B cell (primary cell): ENCODE results near the gene SAMD4A. TPM values are rescaled to one million over a fixed set of nuclear protein-coding genes. Genes with fewer than 3 reads are reported as not detected.

Experiments
- ATAC-seq: fragments of 200-7000 bp; cut with Tn5 transposase; one replicate; pipeline ENCODE4 v1.10.0; 2021; ENCODE audit warnings: low read depth, mild to moderate bottlenecking, moderate number of reproducible peaks, moderate library complexity
- CTCF ChIA-PET: fragments of 350-600 bp; sonication (Branson Sonifier 250); formaldehyde crosslinking; loops from one replicate; lab custom pipeline; 2021; ENCODE audit warnings: antibody characterized with exemption, inconsistent platforms; lab: Charles Lee
- POLR2A ChIA-PET: fragments of 350-600 bp; sonication (Branson Sonifier 250); formaldehyde crosslinking; loops from one replicate; lab custom pipeline; 2021; ENCODE audit warnings: antibody characterized with exemption; lab: Charles Lee
- DNase-seq: peaks from one replicate; pipeline ENCODE4 v3.0.0; 2013
- H2AFZ ChIP-seq: 2 replicates; pipeline ENCODE4 v1.6.1; 2012; ENCODE audit warnings: mild to moderate bottlenecking, low read depth, low read length; ENCODE audit not compliant: insufficient read depth, poor library complexity, severe bottlenecking
- H3K27ac ChIP-seq, 2 donors: 1 replicate in 1 of 2; 2 replicates in 1 of 2; pipeline ENCODE4 v1.5.1; 2012 to 2013; ENCODE audit warnings: low read length in 2 of 2, mild to moderate bottlenecking in 2 of 2, moderate library complexity in 1 of 2
- H3K27me3 ChIP-seq, 4 experiments: fragments of 200-600 bp in 1 of 4; sonication (generic) in 1 of 4; replicated peaks in 1 of 4; 1 replicate in 2 of 4; 2 replicates in 2 of 4; pipeline versions ENCODE4 v1.6.1 to v1.7.0; 2013 to 2016; ENCODE audit warnings: low read length in 3 of 4, mild to moderate bottlenecking in 2 of 4, mixed read lengths in 1 of 4, moderate library complexity in 1 of 4; ENCODE audit not compliant: insufficient read depth in 4 of 4, control insufficient read depth in 3 of 4; ENCODE audit errors: control extremely low read depth in 1 of 4
- H3K36me3 ChIP-seq, 2 experiments: replicated peaks in 1 of 2; 1 replicate in 1 of 2; 2 replicates in 1 of 2; pipeline versions ENCODE4 v1.6.1 to v1.7.1; 2013; ENCODE audit warnings: low read length in 1 of 2; ENCODE audit not compliant: insufficient read depth in 2 of 2, control insufficient read depth in 1 of 2; ENCODE audit errors: control extremely low read depth in 1 of 2, extremely low read depth in 1 of 2
- H3K4me1 ChIP-seq, 2 donors: fragments of 200-600 bp in 1 of 2; sonication (generic) in 1 of 2; 1 replicate in 1 of 2; 2 replicates in 1 of 2; pipeline versions ENCODE4 v1.5.1 to v1.6.1; 2013 to 2017; ENCODE audit warnings: low read length in 2 of 2; ENCODE audit not compliant: control insufficient read depth in 2 of 2, insufficient read depth in 2 of 2
- H3K4me2 ChIP-seq: replicated peaks from 2 replicates; pipeline ENCODE3; 2012; ENCODE audit warnings: mild to moderate bottlenecking, low read depth, low read length; ENCODE audit not compliant: poor library complexity, severe bottlenecking
- H3K4me3 ChIP-seq, 5 experiments: fragments of 200-600 bp in 1 of 5; sonication (generic) in 1 of 5; 1 replicate in 3 of 5; 2 replicates in 2 of 5; pipeline versions ENCODE4 v1.5.1 to v1.7.0; 2011 to 2016; ENCODE audit warnings: low read length in 4 of 5, mild to moderate bottlenecking in 4 of 5, low read depth in 2 of 5, control low read depth in 1 of 5, moderate library complexity in 1 of 5; ENCODE audit not compliant: insufficient read depth in 1 of 5; ENCODE audit errors: control extremely low read depth in 1 of 5, extremely low read depth in 1 of 5
- H3K79me2 ChIP-seq: fragments of 200-600 bp; sonication (generic); one replicate; pipeline ENCODE4 v1.6.0; 2016; ENCODE audit warnings: low read length; ENCODE audit not compliant: control insufficient read depth, insufficient read depth
- H3K9ac ChIP-seq: fragments of 200-600 bp; sonication (generic); 2 replicates; pipeline ENCODE4 v1.6.1; 2017; ENCODE audit warnings: mild to moderate bottlenecking, low read length, moderate library complexity
- H3K9me3 ChIP-seq, 3 donors: one replicate each; pipeline versions ENCODE4 v1.6.1 to v1.7.1; 2013; ENCODE audit warnings: low read length in 2 of 3; ENCODE audit not compliant: control insufficient read depth in 2 of 3, insufficient read depth in 1 of 3; ENCODE audit errors: control extremely low read depth in 1 of 3
- H4K20me1 ChIP-seq: 2 replicates; pipeline ENCODE4 v1.6.0; 2012; ENCODE audit warnings: mild to moderate bottlenecking, low read length; ENCODE audit not compliant: insufficient read depth, control insufficient read depth, poor library complexity, severe bottlenecking
- H3K27ac Mint-ChIP-seq: one replicate; pipeline ENCODE4 v1.8.0; 2021; ENCODE audit warnings: mixed read lengths
- H3K27me3 Mint-ChIP-seq: one replicate; pipeline ENCODE4 v1.8.0; 2021; ENCODE audit warnings: mixed read lengths
- H3K4me1 Mint-ChIP-seq: one replicate; pipeline ENCODE4 v1.8.0; 2021; ENCODE audit warnings: mixed read lengths
- H3K4me3 Mint-ChIP-seq: one replicate; pipeline ENCODE4 v1.8.0; 2021; ENCODE audit warnings: mixed read lengths
- H3K9me3 Mint-ChIP-seq: one replicate; pipeline ENCODE4 v1.8.0; 2022; ENCODE audit warnings: mixed read lengths; ENCODE audit not compliant: insufficient read depth
- CTCF ChIP-seq: fragments of 200-600 bp; IDR thresholded peaks from one replicate; pipeline ENCODE4 v1.8.0; 2022; ENCODE audit warnings: antibody characterized with exemption, mild to moderate bottlenecking
- EZH2 ChIP-seq: IDR thresholded peaks from 2 replicates; pipeline ENCODE4 v1.6.1; 2012; ENCODE audit warnings: borderline replicate concordance, low read depth, mild to moderate bottlenecking, moderate library complexity, low read length; ENCODE audit not compliant: insufficient read depth, poor library complexity, severe bottlenecking
- WGBS: methylation state at CpG from one replicate; pipeline ENCODE4 v1.1.5; 2013; ENCODE audit warnings: missing lambda C conversion rate; ENCODE audit not compliant: insufficient coverage; 5-methylcytosine and 5-hydroxymethylcytosine counted together
- intact Hi-C: fragments of 100-400 bp; cut with micrococcal nuclease; formaldehyde crosslinking; loops from one replicate; pipeline ENCODE4 v1.10.0; 2022
- polyA plus RNA-seq: library from polyadenylated mRNA; depleted of rRNA; stranded (reverse); fragments of >200 nt; gene quantifications from 2 replicates; pipeline ENCODE4 v1.2.3, GENCODE V29; 2012
- total RNA-seq, 2 donors: library from RNA; stranded (reverse); fragments of 120-200 nt in 1 of 2; gene quantifications; 1 replicate in 1 of 2; 2 replicates in 1 of 2; pipeline versions ENCODE4 v1.2.3 to v1.2.4, GENCODE V29; 2013 to 2022

SAMD4A gene
- total and polyA plus RNA-seq, 2 donors (not counting 1 experiment from before 2014, with no cell fraction given) = 5.7 to 13.7 TPM

GRCh38 chr14:54591866-54592265, 24.9 kb downstream of the SAMD4A start:
- no peaks in the 10 kb centered on the region for H3K9me3 ChIP-seq
- no peak overlapping the region for H3K4me3 Mint-ChIP-seq
- H3K36me3 ChIP-seq = no peaks in the 10 kb centered on the region
- peaks cover 3% of the 10 kb centered on the region for H3K9me3 Mint-ChIP-seq
- ChIA-PET POLR2A (no interaction called here), CTCF (interaction anchor here (1.6 to 1.7 kb wide), 2 partner anchors 9 to 28 kb away, joined by 3 read pairs; no protein-coding TSS in a partner anchor)
- H3K27ac ChIP-seq = no peak overlapping the region
- H4K20me1 ChIP-seq = no peaks in the 10 kb centered on the region
- no peak for TF ChIP-seq EZH2
- TF ChIP-seq CTCF = no peak
- no peaks in the 10 kb centered on the region for H3K27me3 ChIP-seq
- intact Hi-C loops = no loop called here
- H3K4me1 Mint-ChIP-seq = peaks cover 4% of the 10 kb centered on the region
- no peak overlapping the region for H3K4me2 ChIP-seq
- no peak overlapping the region for H3K9ac ChIP-seq
- no peak overlapping the region for H2AFZ ChIP-seq
- WGBS = 100% methylated on average over 4 of the region's 4 CpGs
- H3K27ac Mint-ChIP-seq = no peak overlapping the region
- H3K4me3 ChIP-seq = no peak overlapping the region
- H3K27me3 Mint-ChIP-seq = no peaks in the 10 kb centered on the region
- H3K79me2 ChIP-seq = peaks cover 60% of the 10 kb centered on the region
- ATAC-seq (no peak), DNase-seq (no peak)
- peaks cover 0 to 4% of the 10 kb centered on the region in 2 donors for H3K4me1 ChIP-seq

- H3K36me3 ChIP-seq = no peaks in the 10 kb centered on the region
- Mint-ChIP-seq H3K9me3 (no peaks in the 10 kb centered on the region), H3K27ac (no peak overlapping the region), H3K4me3 (no peak overlapping the region), H3K4me1 (peaks cover 4% of the 10 kb centered on the region), H3K27me3 (no peaks in the 10 kb centered on the region)
- peaks cover 0 to 4% of the 10 kb centered on the region in 2 donors for H3K4me1 ChIP-seq
- no peaks in the 10 kb centered on the region for H4K20me1 ChIP-seq
- no peak overlapping the region for H3K4me3 ChIP-seq
- no peaks in the 10 kb centered on the region for H3K9me3 ChIP-seq
- no peaks in the 10 kb centered on the region for H3K27me3 ChIP-seq
- ATAC-seq (no peak), DNase-seq (peak; percentile 10)
- ChIA-PET CTCF (no interaction called here), POLR2A (no interaction called here)
- H2AFZ ChIP-seq = no peak overlapping the region
- H3K79me2 ChIP-seq = peaks cover 65% of the 10 kb centered on the region
- TF ChIP-seq CTCF = no peak
- no peak for TF ChIP-seq EZH2
- WGBS = 100% methylated on average over 1 of the region's 1 CpG
- H3K27ac ChIP-seq = no peak overlapping the region
- no peak overlapping the region for H3K9ac ChIP-seq
- no peak overlapping the region for H3K4me2 ChIP-seq
- intact Hi-C loops = no loop called here
Measured at GRCh38 chr14:54593860-54594259, 26.9 kb downstream of the SAMD4A start.
